Measurements from ENCODE around the gene PANK2. TPM values are rescaled to one million over a fixed set of nuclear protein-coding genes. Genes with fewer than 3 reads are reported as not detected.
"Not testable (repeated sequence)": the region's sequence is repeated elsewhere in the genome, so short reads cannot be mapped to it uniquely, and the experiment has no call there.

Gene PANK2
- total RNA-seq, 1 experiment from 2014 or later = 63.7 TPM

DNA sequence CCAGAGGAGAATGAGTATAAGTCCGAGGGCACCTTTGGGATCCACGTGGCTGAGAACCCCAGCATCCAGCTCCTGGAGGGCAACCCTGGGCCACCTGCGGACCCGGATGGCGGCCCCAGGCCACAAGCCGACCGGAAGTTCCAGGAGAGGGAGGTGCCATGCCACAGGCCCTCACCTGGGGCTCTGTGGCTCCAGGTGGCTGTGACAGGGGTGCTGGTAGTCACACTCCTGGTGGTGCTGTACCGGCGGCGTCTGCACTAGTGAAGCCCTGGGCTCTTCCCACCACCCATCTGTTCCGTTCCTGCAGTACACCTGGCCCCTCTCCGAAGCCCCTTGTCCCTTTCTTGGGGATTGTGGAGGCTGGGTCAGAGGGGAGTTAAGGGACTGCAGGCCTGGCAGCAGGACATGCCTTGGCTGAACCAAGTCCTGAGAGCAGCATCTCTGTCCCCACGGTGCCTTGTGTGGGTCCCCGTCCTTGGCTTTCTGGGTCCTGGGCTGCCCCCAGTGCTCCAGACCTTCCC is 23.2 kb upstream of the PANK2 start:
- DNase-seq (ENCODE audit: low read depth, low spot score) = no peak
- in situ Hi-C loops (cut with HindIII; ENCODE audit: low pct_unique_long_range_greater_than_20kb, low sequenced_read_pairs) = no loop called here

DNA sequence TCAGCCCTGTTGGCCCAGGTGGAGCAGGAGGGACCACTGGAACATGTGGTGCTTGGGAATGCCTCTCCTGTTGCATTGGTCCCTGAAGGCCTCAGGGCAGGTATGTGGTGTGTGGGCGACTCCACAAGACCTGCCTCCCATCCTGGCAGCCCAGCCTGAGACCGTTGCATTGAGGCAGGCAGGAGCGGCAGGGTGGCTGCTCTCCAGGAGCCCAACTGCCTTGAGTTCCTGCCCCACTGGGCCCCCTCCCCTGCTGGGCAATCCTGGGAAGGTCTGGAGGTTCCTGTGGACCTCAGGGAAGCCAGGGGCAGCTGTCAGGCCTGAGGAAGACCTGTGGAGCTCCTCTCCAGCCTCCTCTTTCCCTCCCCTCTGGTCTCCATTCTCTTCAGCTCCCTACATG is 22.7 kb upstream of the PANK2 start:
- DNase-seq (ENCODE audit: low read depth, low spot score) = no peak
- in situ Hi-C loops (cut with HindIII; ENCODE audit: low pct_unique_long_range_greater_than_20kb, low sequenced_read_pairs) = no loop called here

DNA sequence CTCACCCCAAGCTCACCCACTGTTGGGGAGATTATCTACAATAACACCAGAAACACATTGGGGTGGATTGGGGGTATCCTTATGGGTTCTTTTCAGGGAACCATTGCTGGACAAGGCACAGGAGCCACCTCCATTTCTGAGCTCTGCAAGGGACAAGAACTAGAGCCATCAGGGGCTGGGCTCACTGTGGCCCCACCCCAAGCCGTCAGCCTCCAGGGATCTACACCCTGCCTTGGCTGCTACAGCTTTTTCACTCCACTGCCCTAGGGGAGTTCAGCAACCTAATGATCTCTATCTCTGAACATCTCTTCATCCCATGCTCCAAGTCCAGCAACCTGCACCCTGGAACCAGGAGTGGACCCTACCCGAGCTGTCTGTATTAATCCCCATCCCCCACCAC is 21.4 kb upstream of the PANK2 start:
- no peak for DNase-seq (ENCODE audit: low read depth, low spot score)
- in situ Hi-C loops (cut with HindIII; ENCODE audit: low pct_unique_long_range_greater_than_20kb, low sequenced_read_pairs) = no loop called here

DNA sequence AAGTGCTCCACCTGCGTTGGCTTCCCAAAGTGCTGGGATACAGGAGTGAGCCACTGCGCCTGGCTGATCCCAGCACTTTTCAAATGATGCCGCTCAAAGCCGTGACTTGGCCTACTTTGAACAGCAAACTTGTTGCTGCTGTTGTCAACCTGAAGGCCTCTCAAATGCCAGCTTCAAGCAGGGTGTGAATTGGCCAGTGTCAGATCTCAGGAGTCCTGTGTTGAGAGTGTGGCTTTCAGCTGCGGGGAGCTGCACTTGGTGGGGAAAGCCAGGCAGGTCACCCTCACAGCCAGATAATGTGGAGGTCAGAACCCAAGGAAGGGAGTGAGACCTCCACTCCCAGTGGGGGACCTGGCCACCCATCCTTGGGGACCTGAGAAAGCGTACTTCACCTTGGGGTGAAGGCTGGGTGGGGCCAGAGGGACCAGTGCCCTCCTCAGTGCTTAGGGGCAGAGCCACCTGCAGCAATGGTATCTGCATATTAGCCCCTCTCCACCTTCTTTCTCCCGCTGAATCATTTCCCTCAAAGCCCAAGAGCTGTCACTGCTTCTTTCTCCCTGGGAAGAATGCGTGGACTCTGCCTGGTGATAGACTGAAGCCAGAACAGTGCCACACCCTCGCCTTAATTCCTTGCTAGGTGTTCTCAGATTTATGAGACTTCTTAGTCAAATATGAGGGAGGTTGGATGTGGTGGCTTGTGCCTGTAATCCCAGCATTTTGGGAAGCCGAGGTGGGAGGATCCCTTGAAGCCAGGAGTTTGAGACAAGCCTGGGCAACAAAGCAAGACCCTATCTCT is 19.1 kb upstream of the PANK2 start:
- in situ Hi-C loops (cut with HindIII; ENCODE audit: low pct_unique_long_range_greater_than_20kb, low sequenced_read_pairs) = no loop called here
- no peak for DNase-seq (ENCODE audit: low read depth, low spot score)

DNA sequence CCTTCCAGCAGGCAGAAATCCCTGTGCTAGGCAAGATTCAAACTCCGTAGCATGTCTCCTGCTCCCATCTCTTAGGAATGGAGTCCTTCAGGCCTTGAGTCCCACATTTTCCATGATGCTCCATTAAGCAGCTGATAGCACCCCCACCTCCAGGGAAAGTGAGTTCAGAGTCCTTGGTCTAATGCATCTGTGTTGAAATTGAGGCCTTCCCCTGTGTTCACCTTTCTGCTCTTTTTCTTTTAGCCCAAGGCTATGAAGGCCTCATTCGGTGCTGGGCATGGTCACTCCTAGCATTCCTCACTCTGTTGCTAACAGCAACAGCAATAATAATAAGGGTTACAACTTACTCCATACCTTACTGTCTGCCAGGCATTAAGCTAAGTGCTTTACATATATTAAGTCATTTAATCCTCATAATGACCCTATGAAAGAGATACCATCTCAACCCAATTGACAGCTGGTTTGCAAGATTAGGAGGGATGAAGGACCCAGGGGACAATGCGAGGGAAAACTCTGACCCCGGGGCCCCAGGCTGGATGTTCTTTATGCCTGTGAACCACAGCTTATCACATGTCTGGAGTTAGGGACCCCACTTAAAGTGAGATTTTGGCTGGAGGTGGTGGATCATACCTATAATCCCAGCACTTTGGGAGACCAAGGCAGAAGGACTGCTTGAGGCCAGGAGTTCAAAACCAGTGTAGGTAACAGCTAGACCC is 17.5 kb upstream of the PANK2 start:
- in situ Hi-C loops (cut with HindIII; ENCODE audit: low pct_unique_long_range_greater_than_20kb, low sequenced_read_pairs) = no loop called here
- no peak for DNase-seq (ENCODE audit: low read depth, low spot score)

DNA sequence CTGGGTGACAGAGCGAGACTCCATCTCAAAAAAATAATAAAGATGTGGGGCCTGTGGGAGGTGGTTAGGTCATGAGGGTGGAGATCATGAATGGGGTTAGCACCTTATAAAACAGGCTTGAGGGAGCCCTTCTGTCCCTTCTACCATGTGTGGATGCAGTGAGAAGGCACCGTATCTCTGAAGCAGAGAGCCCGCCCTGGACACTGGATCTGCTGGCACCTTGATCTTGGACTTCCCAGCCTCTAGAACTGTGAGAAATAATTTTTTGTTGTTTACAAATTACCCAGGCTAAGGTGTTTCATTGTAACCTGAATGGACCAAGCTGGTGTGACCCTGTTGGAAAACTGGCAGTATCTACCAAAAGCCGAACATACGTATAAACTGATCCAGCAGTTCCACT is 15.7 kb upstream of the PANK2 start:
- in situ Hi-C loops (cut with HindIII; ENCODE audit: low pct_unique_long_range_greater_than_20kb, low sequenced_read_pairs) = no loop called here
- DNase-seq (ENCODE audit: low read depth, low spot score) = no peak

DNA sequence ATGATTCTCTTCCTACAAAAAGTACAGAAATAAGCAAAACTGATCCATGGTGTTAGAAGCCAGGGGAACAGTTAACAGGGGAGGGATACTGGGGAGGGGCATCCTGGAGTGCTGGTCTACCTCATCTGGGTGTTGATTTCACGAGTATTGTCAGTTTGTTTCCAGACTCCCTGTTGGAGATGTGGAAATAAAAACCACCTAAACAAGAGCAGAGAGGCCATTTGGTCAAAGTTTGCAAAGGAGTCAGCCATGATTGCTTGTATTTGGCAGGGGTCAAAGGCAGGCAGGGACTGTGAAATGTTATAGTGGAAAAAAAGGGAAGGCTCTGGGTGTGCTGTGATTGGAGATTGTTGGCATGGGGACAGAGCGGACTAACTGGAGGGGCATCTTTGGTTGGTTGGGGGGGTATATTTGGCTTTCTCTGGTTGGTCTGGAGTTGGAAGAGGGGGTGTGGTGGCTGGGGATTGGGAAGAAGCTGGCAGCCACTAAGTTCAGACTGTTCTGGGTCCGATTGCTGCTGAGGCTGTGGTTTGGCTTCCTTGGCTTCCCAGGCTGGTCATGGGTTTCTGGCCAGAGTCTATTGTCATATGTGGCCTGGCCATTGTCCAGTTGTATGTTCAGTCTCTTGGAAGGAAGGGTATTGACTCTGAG is 14.9 kb upstream of the PANK2 start:
- no peak for DNase-seq (ENCODE audit: low read depth, low spot score)
- in situ Hi-C loops (cut with HindIII; ENCODE audit: low pct_unique_long_range_greater_than_20kb, low sequenced_read_pairs) = no loop called here

DNA sequence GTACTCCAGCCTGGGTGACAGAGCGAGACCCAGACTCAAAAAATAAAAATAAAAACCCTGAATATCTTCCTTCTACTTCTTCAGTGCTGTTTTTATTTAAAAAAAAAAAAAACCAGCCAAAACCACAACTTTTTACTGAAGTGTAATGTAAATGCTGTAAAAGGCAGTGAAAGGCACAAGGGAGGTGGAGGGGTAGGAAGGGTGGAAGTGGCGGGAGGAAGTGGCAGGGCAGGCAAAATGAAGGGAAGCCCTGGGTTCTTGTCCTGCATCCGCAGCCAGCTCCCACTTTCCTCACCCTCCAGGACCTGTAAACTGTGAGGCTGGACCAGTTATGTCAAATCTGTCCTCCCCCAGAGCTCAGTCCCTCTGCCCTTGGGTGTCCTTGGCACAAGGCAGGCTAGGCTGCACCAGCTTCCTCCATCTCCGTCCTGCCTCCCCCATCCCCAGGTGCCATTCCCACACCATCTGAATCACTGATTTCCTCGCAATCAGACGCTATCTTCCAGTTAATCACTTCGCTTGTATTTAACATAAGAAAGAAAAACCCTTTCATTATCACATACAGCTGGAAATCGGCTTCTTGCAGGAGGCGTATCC is 13.7 kb upstream of the PANK2 start:
- DNase-seq (ENCODE audit: low read depth, low spot score) = no peak
- in situ Hi-C loops (cut with HindIII; ENCODE audit: low pct_unique_long_range_greater_than_20kb, low sequenced_read_pairs) = no loop called here

DNA sequence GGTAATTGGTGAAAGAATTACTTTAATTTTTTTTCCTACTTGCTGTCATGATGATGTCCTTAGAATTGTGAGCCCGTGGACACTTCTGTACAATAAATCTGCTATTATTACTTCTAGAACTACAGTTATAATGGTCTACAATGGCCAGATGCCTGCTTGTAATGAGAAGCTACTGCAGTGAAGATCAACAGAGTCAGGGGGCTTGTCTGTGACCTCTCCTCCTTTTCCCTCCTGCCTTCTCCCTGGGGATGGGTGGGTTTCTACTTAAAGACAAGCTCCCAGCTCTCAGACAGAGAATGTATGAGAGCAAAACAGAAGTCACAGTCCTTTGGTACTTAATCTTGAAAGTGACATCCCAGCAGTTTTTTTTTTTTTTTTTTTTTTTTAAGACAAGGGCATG is 13.2 kb upstream of the PANK2 start:
- in situ Hi-C loops (cut with HindIII; ENCODE audit: low pct_unique_long_range_greater_than_20kb, low sequenced_read_pairs) = no loop called here
- no peak for DNase-seq (ENCODE audit: low read depth, low spot score)

DNA sequence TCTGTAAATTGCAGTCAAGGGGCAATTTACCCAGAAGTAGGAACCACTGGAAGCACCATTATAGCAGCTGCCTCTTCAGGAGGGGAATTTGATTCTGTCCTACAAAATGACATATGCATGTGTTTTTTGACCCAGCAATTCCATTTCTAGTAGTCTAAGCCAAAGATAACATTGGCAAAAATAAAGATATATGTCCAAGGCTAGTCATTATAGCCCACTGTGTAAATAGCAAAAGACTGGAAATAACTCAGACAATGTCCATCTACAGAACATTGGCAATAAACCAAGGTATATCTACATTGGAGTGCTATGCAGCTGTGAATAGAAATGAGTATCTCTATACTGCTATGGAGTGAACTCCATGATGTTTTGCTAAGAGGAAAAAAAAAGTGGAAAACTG is 12.5 kb upstream of the PANK2 start:
- DNase-seq (ENCODE audit: low read depth, low spot score) = no peak
- in situ Hi-C loops (cut with HindIII; ENCODE audit: low pct_unique_long_range_greater_than_20kb, low sequenced_read_pairs) = no loop called here

DNA sequence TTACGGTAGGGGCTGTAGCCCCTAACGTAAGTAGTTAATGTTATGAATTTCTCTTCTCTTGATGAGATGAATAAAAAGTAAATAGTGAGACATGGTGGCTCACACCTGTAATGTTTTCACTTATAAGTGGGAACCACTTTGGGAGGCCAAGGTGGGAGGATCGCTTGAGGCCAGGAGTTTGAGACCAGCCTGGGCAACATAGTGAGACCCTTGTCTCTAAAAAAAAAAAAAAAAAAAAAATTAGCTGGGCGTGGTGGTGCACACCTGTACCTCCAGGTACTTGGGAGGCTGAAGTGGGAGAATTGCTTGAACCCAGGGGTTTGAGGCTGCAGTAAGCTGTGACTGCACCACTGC is 10.3 kb upstream of the PANK2 start:
- in situ Hi-C loops (cut with HindIII; ENCODE audit: low pct_unique_long_range_greater_than_20kb, low sequenced_read_pairs); DNase-seq (ENCODE audit: low read depth, low spot score): not testable (repeated sequence)

DNA sequence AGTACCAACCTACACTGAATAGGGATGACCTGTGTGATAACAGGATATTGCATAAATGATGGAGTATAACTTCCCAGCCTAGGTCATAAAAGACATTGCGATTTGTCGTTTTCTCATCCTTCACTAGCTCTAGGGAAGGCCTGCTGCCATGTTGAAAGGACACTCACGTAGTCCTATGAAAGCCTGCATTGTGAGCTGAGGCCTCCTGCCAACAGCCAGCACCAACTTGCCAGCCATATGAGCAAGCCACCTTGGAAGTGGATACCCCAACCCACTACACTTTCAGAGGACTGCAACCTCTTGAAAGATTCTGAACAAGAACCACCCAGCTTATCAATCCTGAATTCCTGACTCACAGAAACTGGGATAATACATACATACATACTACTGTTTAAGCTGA is 3.5 kb upstream of the PANK2 start:
- in situ Hi-C loops (cut with HindIII; ENCODE audit: low pct_unique_long_range_greater_than_20kb, low sequenced_read_pairs) = no loop called here
- no peak for DNase-seq (ENCODE audit: low read depth, low spot score)

DNA sequence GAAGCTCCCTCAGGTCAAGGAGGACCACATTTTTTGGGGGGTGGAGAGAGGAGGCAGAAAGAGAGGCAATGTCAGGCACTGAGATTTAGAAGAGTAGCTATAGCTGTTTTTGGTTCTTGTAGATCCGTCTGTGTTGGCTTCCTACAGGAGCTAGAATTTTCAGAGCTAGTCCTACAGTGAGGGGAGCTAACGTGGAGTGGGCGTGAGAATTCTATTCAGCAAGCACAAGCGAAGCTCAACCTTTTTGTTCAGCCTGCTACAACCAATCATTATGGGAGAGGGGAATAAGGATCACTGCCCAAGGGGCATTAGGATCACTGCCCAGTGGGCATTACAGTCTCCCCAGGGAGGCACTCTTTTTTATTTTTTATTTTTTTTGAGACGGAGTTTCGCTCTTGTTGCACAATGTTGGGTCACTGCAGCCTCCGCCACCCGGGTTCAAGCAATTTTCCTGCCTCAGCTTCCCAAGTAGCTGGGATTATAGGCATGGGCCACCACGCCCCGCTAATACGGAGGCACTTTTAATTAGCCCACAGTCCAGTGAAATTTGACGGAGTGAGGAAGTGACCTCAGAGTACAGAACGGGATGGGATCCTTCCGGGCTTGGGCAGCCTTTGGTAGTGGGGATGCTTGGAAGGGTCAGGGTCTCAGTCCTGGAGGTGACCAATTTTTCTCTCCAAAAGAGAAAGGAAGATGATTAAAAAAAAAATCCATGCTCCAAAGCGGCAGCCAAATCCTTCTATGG is 1.1 kb upstream of the PANK2 start:
- in situ Hi-C loops (cut with HindIII; ENCODE audit: low pct_unique_long_range_greater_than_20kb, low sequenced_read_pairs) = no loop called here
- peak; percentile 50 for DNase-seq (ENCODE audit: low read depth, low spot score)

DNA sequence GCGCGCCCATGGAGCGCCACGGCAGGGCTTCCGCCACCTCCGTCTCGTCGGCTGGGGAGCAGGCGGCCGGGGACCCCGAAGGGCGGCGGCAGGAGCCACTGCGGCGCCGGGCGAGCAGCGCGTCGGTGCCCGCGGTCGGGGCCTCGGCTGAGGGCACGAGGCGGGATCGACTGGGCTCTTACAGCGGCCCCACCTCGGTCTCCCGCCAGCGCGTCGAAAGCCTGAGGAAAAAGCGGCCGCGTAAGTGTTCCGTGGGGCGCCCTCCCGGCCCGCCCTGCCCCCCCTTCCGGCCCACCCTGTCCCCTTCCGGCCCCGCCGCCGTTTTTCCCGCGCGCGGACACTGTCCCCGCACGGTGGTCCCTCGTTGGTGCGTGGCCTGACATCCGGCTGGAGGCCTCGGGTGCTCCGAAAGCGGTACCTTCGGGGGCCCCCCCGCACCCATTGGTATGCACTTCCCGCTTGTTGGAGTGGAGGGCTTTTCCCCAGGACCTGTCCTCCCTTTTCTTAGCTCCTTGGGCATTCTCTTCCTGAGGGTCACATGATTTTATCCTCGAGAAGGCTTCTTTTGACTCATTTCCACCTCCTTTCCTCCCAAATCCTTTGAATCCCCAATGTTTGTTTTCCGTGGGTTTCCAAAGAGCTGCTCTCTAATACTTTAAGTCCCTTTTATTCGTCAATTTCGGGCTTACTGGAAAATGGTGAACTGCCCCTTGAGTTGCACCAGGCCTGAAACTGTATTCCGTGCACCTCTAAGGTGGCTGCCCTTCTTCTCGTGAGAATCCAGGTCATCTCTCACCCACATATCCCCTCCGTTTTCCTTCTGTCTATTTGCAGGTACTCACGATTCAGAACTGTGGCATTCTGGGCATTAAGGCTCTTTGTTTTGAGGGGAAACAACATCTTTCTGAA is 556 bp downstream of the PANK2 start:
- in situ Hi-C loops (cut with HindIII; ENCODE audit: low pct_unique_long_range_greater_than_20kb, low sequenced_read_pairs) = no loop called here
- peak; percentile 30 for DNase-seq (ENCODE audit: low read depth, low spot score)

DNA sequence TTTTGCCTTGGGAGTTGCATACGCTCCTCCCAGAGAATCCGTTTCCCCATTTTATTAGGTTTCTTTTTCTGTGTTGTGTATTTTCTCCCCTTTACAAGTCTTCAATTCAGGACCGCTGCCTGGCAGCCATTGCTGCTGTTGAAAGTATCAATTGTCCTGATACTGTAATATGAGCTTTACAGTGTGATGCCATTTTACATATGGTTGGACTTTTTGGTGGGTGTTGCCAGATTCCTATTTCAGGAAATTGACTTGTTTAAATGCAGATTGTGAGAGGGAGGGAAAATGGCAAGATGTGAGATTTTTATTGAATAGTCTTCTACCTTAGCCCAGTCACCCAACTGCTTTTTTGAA is 1.2 kb downstream of the PANK2 start:
- DNase-seq (ENCODE audit: low read depth, low spot score) = peak; percentile 44
- in situ Hi-C loops (cut with HindIII; ENCODE audit: low pct_unique_long_range_greater_than_20kb, low sequenced_read_pairs) = no loop called here

DNA sequence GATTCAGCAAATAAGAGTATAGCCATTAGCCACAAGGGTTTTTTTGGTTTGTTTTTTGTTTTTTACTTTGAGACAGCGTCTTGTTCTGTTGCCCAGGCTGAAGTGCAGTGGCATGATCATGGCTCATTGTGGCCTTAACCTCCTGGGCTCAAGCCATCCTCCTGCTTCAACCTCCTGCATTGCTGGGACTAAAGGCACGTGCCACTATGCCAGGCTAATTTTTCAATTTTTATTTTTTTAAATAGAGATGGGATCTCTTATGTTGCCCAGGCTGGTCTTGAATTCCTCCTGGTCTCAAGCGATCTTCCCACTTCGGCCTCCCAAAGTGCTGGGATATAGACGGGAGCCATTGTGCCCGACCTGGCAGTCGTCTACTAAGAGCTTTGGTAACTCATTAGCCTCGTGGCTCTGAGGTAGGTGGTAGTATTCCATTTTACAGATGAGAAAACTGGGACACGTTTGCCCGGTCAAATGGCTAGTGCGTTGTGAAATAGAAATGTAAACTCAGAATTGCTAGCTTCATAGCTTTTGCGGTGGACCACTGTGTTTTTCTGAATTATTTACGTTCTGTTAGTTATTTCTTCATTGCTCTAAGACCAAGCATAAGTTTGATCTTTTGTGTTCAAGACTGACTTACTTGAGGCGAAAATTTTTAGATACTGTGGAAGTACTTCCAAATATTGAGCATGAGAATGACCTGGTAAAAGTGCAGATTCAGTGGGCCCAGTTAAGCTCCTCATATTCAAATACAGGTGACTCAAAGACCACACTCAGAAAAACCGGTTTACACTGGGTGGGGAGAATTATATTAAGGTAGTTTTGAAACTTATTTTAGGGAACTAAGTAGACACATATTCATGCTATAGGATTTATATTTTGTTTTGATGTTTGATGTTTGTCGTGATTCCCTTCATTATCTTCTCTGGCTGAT is 2.1 kb downstream of the PANK2 start:
- DNase-seq (ENCODE audit: low read depth, low spot score) = no peak
- in situ Hi-C loops (cut with HindIII; ENCODE audit: low pct_unique_long_range_greater_than_20kb, low sequenced_read_pairs) = no loop called here
